Common myeloid progenitor, CD34-positive (primary cell): ENCODE measurements around the gene CERS3.
"Not testable (repeated sequence)": the region's sequence is repeated elsewhere in the genome, so short reads cannot be mapped to it uniquely, and the experiment has no call there.

Experiments used
- CTCF ChIA-PET: fragments of 350-600 bp; sonication (Branson Sonifier 250); formaldehyde crosslinking; loops from one replicate; lab custom pipeline; 2021; ENCODE audit warnings: antibody characterized with exemption; lab: Charles Lee
- POLR2A ChIA-PET: fragments of 350-600 bp; sonication (Branson Sonifier 250); formaldehyde crosslinking; loops from one replicate; lab custom pipeline; 2021; ENCODE audit warnings: antibody characterized with exemption; lab: Charles Lee
- DNase-seq, 3 donors: peaks; one replicate each; pipeline versions ENCODE4 v3.0.0 to v3.0.0-alpha.2; 2013
- H3K27ac ChIP-seq, 2 experiments: 1 replicate in 1 of 2; 2 replicates in 1 of 2; pipeline ENCODE4 v1.7.0; 2013; ENCODE audit warnings: inconsistent platforms in 2 of 2, low read length in 2 of 2, mild to moderate bottlenecking in 2 of 2, low read depth in 1 of 2, moderate library complexity in 1 of 2; ENCODE audit not compliant: severe bottlenecking in 2 of 2, insufficient read depth in 1 of 2, poor library complexity in 1 of 2
- H3K27me3 ChIP-seq, 5 experiments: replicated peaks in 2 of 5; 1 replicate in 3 of 5; 2 replicates in 2 of 5; pipeline versions ENCODE4 v1.6.1 to v1.7.0; 2013; ENCODE audit warnings: low read length in 4 of 5, mild to moderate bottlenecking in 2 of 5, moderate library complexity in 2 of 5, inconsistent platforms in 1 of 5; ENCODE audit not compliant: insufficient read depth in 5 of 5, control insufficient read depth in 4 of 5
- H3K36me3 ChIP-seq, 4 experiments: 1 replicate in 2 of 4; 2 replicates in 2 of 4; pipeline versions ENCODE4 v1.6.1 to v1.7.0; 2013; ENCODE audit warnings: low read length in 3 of 4, control low read depth in 1 of 4, mild to moderate bottlenecking in 1 of 4; ENCODE audit not compliant: control insufficient read depth in 4 of 4, insufficient read depth in 4 of 4
- H3K4me1 ChIP-seq, 4 experiments: 1 replicate in 3 of 4; 2 replicates in 1 of 4; pipeline versions ENCODE4 v1.6.1 to v1.7.1; 2013; ENCODE audit warnings: low read length in 3 of 4, mild to moderate bottlenecking in 3 of 4, control low read depth in 1 of 4, inconsistent platforms in 1 of 4, moderate library complexity in 1 of 4; ENCODE audit not compliant: control insufficient read depth in 4 of 4, insufficient read depth in 4 of 4; ENCODE audit errors: control extremely low read depth in 1 of 4
- H3K4me3 ChIP-seq, 7 experiments: 1 replicate in 4 of 7; 2 replicates in 3 of 7; pipeline versions ENCODE4 v1.5.1 to v1.7.0; 2013; ENCODE audit warnings: mild to moderate bottlenecking in 7 of 7, low read length in 6 of 7, moderate library complexity in 6 of 7, inconsistent platforms in 2 of 7, low read depth in 2 of 7, control low read depth in 1 of 7; ENCODE audit not compliant: insufficient read depth in 4 of 7, control insufficient read depth in 1 of 7; ENCODE audit errors: extremely low read depth in 1 of 7
- H3K9me3 ChIP-seq, 5 experiments: 1 replicate in 4 of 5; 2 replicates in 1 of 5; pipeline versions ENCODE4 v1.6.1 to v1.7.1; 2013; ENCODE audit warnings: low read length in 4 of 5, mild to moderate bottlenecking in 2 of 5, inconsistent platforms in 1 of 5, low read depth in 1 of 5, moderate library complexity in 1 of 5; ENCODE audit not compliant: control insufficient read depth in 4 of 5, insufficient read depth in 2 of 5; ENCODE audit errors: control extremely low read depth in 1 of 5
- WGBS: methylation state at CpG from one replicate; pipeline ENCODE4 v1.1.5; 2013; ENCODE audit not compliant: insufficient coverage; 5-methylcytosine and 5-hydroxymethylcytosine counted together

The CERS3 gene

DNA sequence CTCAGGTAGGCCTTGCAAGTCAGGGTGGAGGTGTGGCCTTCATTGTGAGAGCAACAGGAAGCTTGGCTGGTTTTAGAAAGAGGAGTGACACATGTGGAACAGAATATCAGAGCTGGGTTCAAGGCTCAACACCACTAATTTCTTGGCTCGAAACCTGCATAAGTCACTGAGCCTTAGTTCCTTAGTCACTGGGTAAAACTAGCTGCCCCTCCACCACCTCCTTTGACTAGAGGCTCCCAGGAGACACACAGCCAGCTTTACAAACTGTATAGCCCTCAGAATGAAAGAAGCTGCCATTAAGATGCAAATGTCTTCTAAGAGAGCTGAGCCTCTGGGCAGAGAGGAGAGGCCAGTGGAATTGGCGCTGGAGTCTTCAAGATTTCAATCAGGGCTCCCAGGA, 67.7 kb downstream of the CERS3 start:
- H3K27ac ChIP-seq, result no peak overlapping the region
- POLR2A ChIA-PET, result no interaction called here
- H3K27me3 ChIP-seq, result no peaks in the 10 kb centered on the region
- no peak overlapping the region for H3K4me3 ChIP-seq
- H3K4me1 ChIP-seq, result no peaks in the 10 kb centered on the region
- H3K36me3 ChIP-seq, result no peaks in the 10 kb centered on the region
- DNase-seq, result no peak
- H3K9me3 ChIP-seq, result peaks cover 3 to 38% (median 12%) of the 10 kb centered on the region in 5 experiments
- WGBS, result 46% methylated on average over 2 of the region's 2 CpGs
- CTCF ChIA-PET, result no interaction called here

DNA sequence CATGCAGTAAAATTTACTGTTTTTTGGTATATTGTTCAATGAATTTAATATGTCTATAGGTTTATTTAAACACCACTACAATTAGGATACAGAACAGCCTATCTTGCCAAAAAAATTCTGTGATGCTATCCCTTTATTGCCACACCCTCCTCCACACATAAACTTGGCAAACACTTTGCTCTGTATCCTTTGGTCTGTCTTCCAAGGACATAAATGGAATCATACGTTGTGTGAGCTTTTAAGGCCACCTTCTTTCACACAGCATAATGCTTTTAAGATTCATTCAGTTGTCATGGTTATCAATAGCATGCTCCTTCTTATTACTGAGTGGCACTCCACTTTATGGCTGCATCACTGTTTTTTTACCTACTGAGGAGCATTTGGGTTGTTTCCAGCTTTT, 71.5 kb downstream of the CERS3 start:
- ChIA-PET POLR2A (no interaction called here), CTCF (no interaction called here)
- WGBS, result 92% methylated on average over 1 of the region's 1 CpG
- Histone ChIP-seq H3K27ac (no peak overlapping the region), H3K4me3 (no peak overlapping the region), H3K36me3 (no peaks in the 10 kb centered on the region), H3K9me3 (peaks cover 6 to 47% (median 12%) of the 10 kb centered on the region in 5 experiments), H3K27me3 (no peaks in the 10 kb centered on the region), H3K4me1 (no peaks in the 10 kb centered on the region)
- peak; percentile 2 to 18 (median 9) for DNase-seq

GRCh38 chr15:100454148-100454547, 74.6 kb downstream of the CERS3 start:
- Histone ChIP-seq H3K4me1 (no peaks in the 10 kb centered on the region), H3K36me3 (no peaks in the 10 kb centered on the region), H3K27me3 (no peaks in the 10 kb centered on the region), H3K27ac (no peak overlapping the region), H3K9me3 (peaks cover 6 to 48% (median 16%) of the 10 kb centered on the region in 5 experiments), H3K4me3 (no peak overlapping the region)
- CTCF ChIA-PET, result no interaction called here
- POLR2A ChIA-PET, result no interaction called here
- 95% methylated on average over 2 of the region's 2 CpGs for WGBS
- DNase-seq, result no peak

DNA sequence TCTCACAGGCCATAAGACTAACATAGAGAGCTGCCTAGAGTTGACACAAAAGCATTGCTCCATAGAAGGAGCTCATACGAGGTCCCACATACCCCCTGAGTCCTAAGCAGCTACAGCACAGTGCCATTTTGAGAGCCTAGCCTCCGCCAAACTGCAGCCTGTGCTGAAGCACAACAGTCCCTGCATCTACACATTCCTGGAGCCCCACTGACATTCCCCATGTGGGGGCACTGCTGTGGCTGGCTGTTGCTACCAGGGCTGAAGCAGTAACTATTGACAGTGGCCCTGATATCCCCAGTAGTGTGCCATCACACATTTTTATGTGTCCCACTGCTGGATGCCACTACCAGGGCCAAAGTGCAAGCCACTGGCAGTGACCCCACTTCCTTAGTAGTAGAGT, 80.3 kb downstream of the CERS3 start:
- ChIA-PET CTCF (no interaction called here), POLR2A (no interaction called here)
- H3K4me3 ChIP-seq, result no peak overlapping the region
- no peaks in the 10 kb centered on the region for H3K27me3 ChIP-seq
- WGBS, result 88% methylated on average over 2 of the region's 2 CpGs
- H3K27ac ChIP-seq, result no peak overlapping the region
- peaks cover 0 to 26% (median 7%) of the 10 kb centered on the region in 5 experiments for H3K9me3 ChIP-seq
- no peak for DNase-seq
- no peaks in the 10 kb centered on the region for H3K36me3 ChIP-seq
- no peaks in the 10 kb centered on the region for H3K4me1 ChIP-seq

- CTCF ChIA-PET, H3K36me3 ChIP-seq, H3K9me3 ChIP-seq, DNase-seq, POLR2A ChIA-PET, H3K27me3 ChIP-seq, H3K27ac ChIP-seq, H3K4me1 ChIP-seq, H3K4me3 ChIP-seq: not testable (repeated sequence)
- 95% methylated on average over 10 of the region's 11 CpGs for WGBS
Observed at GRCh38 chr15:100441063-100441462, 87.7 kb downstream of the CERS3 start.

GRCh38 chr15:100439514-100439913, 89.2 kb downstream of the CERS3 start:
- H3K36me3 ChIP-seq, result no peaks in the 10 kb centered on the region
- POLR2A ChIA-PET, result no interaction called here
- no peaks in the 10 kb centered on the region for H3K27me3 ChIP-seq
- WGBS, result 100% methylated on average over 2 of the region's 4 CpGs
- no peak overlapping the region for H3K27ac ChIP-seq
- DNase-seq, result no peak
- no peaks in the 10 kb centered on the region for H3K4me1 ChIP-seq
- CTCF ChIA-PET, result no interaction called here
- H3K4me3 ChIP-seq, result no peak overlapping the region
- no peaks in the 10 kb centered on the region for H3K9me3 ChIP-seq

DNA sequence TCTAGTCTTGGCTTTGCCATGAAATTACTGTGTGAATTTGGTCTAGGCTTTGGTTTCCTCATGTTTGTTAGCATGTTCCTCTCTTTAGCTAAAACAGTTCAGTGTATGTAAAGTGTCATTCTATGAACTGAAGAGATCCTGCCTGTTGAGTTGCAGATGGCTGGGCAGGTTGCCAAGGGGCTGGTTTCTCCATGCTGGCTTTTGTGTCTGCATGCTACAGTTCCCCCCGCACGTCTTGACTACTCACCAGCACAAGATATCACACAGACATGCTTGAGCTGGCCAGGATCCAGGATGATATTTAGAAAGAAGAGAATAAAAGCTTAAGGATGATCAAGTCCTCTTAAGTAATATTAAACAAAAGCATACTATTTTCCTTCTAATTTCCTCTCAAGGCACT, 90.2 kb downstream of the CERS3 start:
- ChIA-PET POLR2A (no interaction called here), CTCF (no interaction called here)
- Histone ChIP-seq H3K27me3 (no peaks in the 10 kb centered on the region), H3K9me3 (no peaks in the 10 kb centered on the region), H3K4me3 (no peak overlapping the region), H3K4me1 (no peaks in the 10 kb centered on the region), H3K27ac (no peak overlapping the region), H3K36me3 (no peaks in the 10 kb centered on the region)
- peak; percentile 35 to 68 (median 48) for DNase-seq
- no CpG with 5 or more reads among the region's 2 CpGs for WGBS
